ENCODE measurements around the gene PALMD.

- TF ChIP-seq POLR2A (IDR thresholded peaks at IDR 0.05) (no peak), CTCF (IDR thresholded peaks at IDR 0.05) (no peak)
These were observed 89.9 kb downstream of the PALMD start for GRCh38 chr1:99735852-99736251.
